HepG2 (cell line): ENCODE data around the gene LYPLA2. TPM values are rescaled to one million over a fixed set of nuclear protein-coding genes. Genes with fewer than 3 reads are reported as not detected.
A peak's percentile ranks its signal among the peaks of the same experiment; 100 is the strongest.

Experiments
- ATF2 ChIP-seq: sonication (generic); formaldehyde crosslinking; IDR thresholded peaks from 2 replicates; pipeline ENCODE4 v1.4.0; 2020; ENCODE audit warnings: missing genetic modification reagents
- CEBPB ChIP-seq: IDR thresholded peaks from 2 replicates; pipeline ENCODE4 v1.6.1; 2011; ENCODE audit warnings: low read depth, low read length, improper control_type of control experiment, borderline replicate concordance
- CEBPG ChIP-seq: IDR thresholded peaks from 2 replicates; pipeline ENCODE4 v1.6.1; 2016
- DR1 ChIP-seq: sonication (generic); formaldehyde crosslinking; IDR thresholded peaks from 2 replicates; pipeline ENCODE4 v1.8.0; 2021; ENCODE audit warnings: mild to moderate bottlenecking, missing genetic modification reagents, inconsistent platforms
- EEA1 ChIP-seq: sonication (generic); formaldehyde crosslinking; IDR thresholded peaks from 2 replicates; pipeline ENCODE4 v1.5.1; 2020; ENCODE audit warnings: mild to moderate bottlenecking, missing genetic modification reagents, borderline replicate concordance
- HES4 ChIP-seq: sonication (generic); formaldehyde crosslinking; IDR thresholded peaks from 2 replicates; pipeline ENCODE4 v1.9.0; 2021; ENCODE audit warnings: mild to moderate bottlenecking, missing genetic modification reagents, borderline replicate concordance
- HMGXB4 ChIP-seq, 2 experiments: sonication (generic) in 1 of 2; formaldehyde crosslinking in 1 of 2; IDR thresholded peaks; 2 replicates each; pipeline versions ENCODE4 v1.4.0 to v1.6.1; 2018 to 2020; ENCODE audit warnings: missing genetic modification reagents in 2 of 2, borderline replicate concordance in 1 of 2, low read depth in 1 of 2, mild to moderate bottlenecking in 1 of 2, missing biosample characterization in 1 of 2
- IRF9 ChIP-seq: sonication (generic); formaldehyde crosslinking; IDR thresholded peaks from 2 replicates; pipeline ENCODE4 v1.8.0; 2022; ENCODE audit warnings: missing genetic modification reagents, mild to moderate bottlenecking, borderline replicate concordance
- JUN ChIP-seq: sonication (generic); formaldehyde crosslinking; IDR thresholded peaks from 2 replicates; pipeline ENCODE4 v1.4.0; 2020; ENCODE audit warnings: mild to moderate bottlenecking, missing genetic modification reagents
- KAT2B ChIP-seq: fragments of 150-350 bp; IDR thresholded peaks from 2 replicates; pipeline ENCODE4 v1.6.1; 2014; ENCODE audit warnings: low read depth, low read length, borderline replicate concordance
- MAX ChIP-seq: IDR thresholded peaks from 2 replicates; pipeline ENCODE4 v1.6.1; 2012; ENCODE audit warnings: inconsistent platforms
- MNT ChIP-seq: fragments of 450-650 bp; IDR thresholded peaks from 2 replicates; pipeline ENCODE4 v1.6.1; 2016
- MTA3 ChIP-seq: sonication (generic); formaldehyde crosslinking; IDR thresholded peaks from 2 replicates; pipeline ENCODE4 v1.4.0; 2020; ENCODE audit warnings: missing genetic modification reagents
- PATZ1 ChIP-seq: sonication (generic); formaldehyde crosslinking; IDR thresholded peaks from 2 replicates; pipeline ENCODE4 v1.4.0; 2020; ENCODE audit warnings: missing genetic modification reagents
- PREB ChIP-seq: sonication (generic); formaldehyde crosslinking; IDR thresholded peaks from 2 replicates; pipeline ENCODE4 v1.4.0; 2020; ENCODE audit warnings: missing genetic modification reagents
- REXO4 ChIP-seq: sonication (generic); formaldehyde crosslinking; IDR thresholded peaks from 2 replicates; pipeline ENCODE4 v1.8.0; 2022; ENCODE audit warnings: missing genetic modification reagents, mild to moderate bottlenecking, borderline replicate concordance
- SAP130 ChIP-seq: IDR thresholded peaks from 2 replicates; pipeline ENCODE4 v1.6.1; 2016; ENCODE audit warnings: low read depth
- SKI ChIP-seq: fragments of 450-650 bp; IDR thresholded peaks from one replicate; pipeline ENCODE4 v1.6.1; 2018; ENCODE audit warnings: mild to moderate bottlenecking; ENCODE audit not compliant: partially characterized antibody
- ZFX ChIP-seq: sonication (generic); formaldehyde crosslinking; IDR thresholded peaks from 2 replicates; pipeline ENCODE4 v1.4.0; 2020; ENCODE audit warnings: mild to moderate bottlenecking, low read depth, missing genetic modification reagents, moderate library complexity
- ZNF292 ChIP-seq: sonication (generic); formaldehyde crosslinking; IDR thresholded peaks from 2 replicates; pipeline ENCODE4 v1.8.1; 2022; ENCODE audit warnings: mild to moderate bottlenecking, low read depth, missing genetic modification reagents, borderline replicate concordance
- polyA plus RNA-seq, 8 experiments: library from polyadenylated mRNA; depleted of rRNA in 3 of 8; stranded (reverse) in 7 of 8; unstranded in 1 of 8; fragments of >200 nt; fragmentation: Illumina TruSeq in 4 of 8; extraction: Trizol in 4 of 8; gene quantifications; 2 replicates each; pipeline versions ENCODE4 v1.2.1 to v1.2.3, GENCODE V29; 2011 to 2016; ENCODE audit warnings: low read depth in 4 of 8, missing spikeins in 1 of 8, mixed read lengths in 1 of 8; ENCODE audit not compliant: insufficient read depth in 1 of 8
- total RNA-seq, 5 experiments: library from RNA; depleted of rRNA; stranded (reverse); fragments of >200 nt; fragmentation: Illumina TruSeq; extraction: Trizol; gene quantifications; 2 replicates each; pipeline ENCODE4 v1.2.3, GENCODE V29; 2016; ENCODE audit warnings: low read depth in 1 of 5

Gene LYPLA2
- total and polyA plus RNA-seq, 2 of the 13 experiments (the other 11 are each of a cell fraction or from before 2014, with no cell fraction given): 72.1 to 73.2 TPM

- TF ChIP-seq HMGXB4 (CRISPR knock-in tag; IDR thresholded peaks at IDR 0.05; ENCODE audit: borderline replicate concordance in 1 of 2, low read depth in 1 of 2): 0 out of 4 replicates have a peak, but pooled peaks of 1 of the 2 experiments have one; percentile 31
- peak; percentile 57; the same call in 1 of the 2 replicates for TF ChIP-seq PATZ1 (CRISPR knock-in tag)
- TF ChIP-seq HES4 (CRISPR knock-in tag): no peak
- TF ChIP-seq SKI: no peak
- TF ChIP-seq PREB (CRISPR knock-in tag): no peak
- TF ChIP-seq ATF2 (CRISPR knock-in tag): 0 out of 2 replicates have a peak, but pooled peaks have one; percentile 26
- 0 out of 2 replicates have a peak, but pooled peaks have one; percentile 43 for TF ChIP-seq IRF9
- TF ChIP-seq ZFX (CRISPR knock-in tag): peak; percentile 33; the same call in 1 of the 2 replicates
- no peak for TF ChIP-seq ZNF292 (CRISPR knock-in tag)
- no peak for TF ChIP-seq REXO4
- TF ChIP-seq JUN (CRISPR knock-in tag): no peak
- TF ChIP-seq MAX: peak; percentile 69; the same call in 1 of the 2 replicates
- peak; percentile 85 for TF ChIP-seq CEBPG (CRISPR knock-in tag)
- TF ChIP-seq MNT: peak; percentile 56
- 0 out of 2 replicates have a peak, but pooled peaks have one; percentile 46 for TF ChIP-seq EEA1
- TF ChIP-seq DR1 (CRISPR knock-in tag): no peak
- no peak for TF ChIP-seq KAT2B
- TF ChIP-seq CEBPB: peak; percentile 86
- no peak for TF ChIP-seq MTA3 (CRISPR knock-in tag)
- peak; percentile 76 for TF ChIP-seq SAP130 (CRISPR knock-in tag)
Observed at GRCh38 chr1:23838401-23838866, 47.5 kb downstream of the LYPLA2 start (continued).
